Suprapubic skin (tissue), 4 donors: ENCODE results near the gene DCDC2B. TPM values are rescaled to one million over a fixed set of nuclear protein-coding genes. Genes with fewer than 3 reads are reported as not detected.

ENCODE experiments used
- DNase-seq, 2 donors: peaks; one replicate each; pipeline ENCODE4 v3.0.0-alpha.2; 2019; ENCODE audit warnings: low spot score in 2 of 2
- H3K27ac ChIP-seq: fragments of 200-600 bp; sonication (generic); one replicate; pipeline ENCODE4 v1.5.1; 2019
- H3K27me3 ChIP-seq: fragments of 200-600 bp; sonication (generic); one replicate; pipeline ENCODE4 v1.5.1; 2019
- H3K36me3 ChIP-seq: fragments of 200-600 bp; sonication (generic); one replicate; pipeline ENCODE4 v1.5.1; 2019
- H3K4me1 ChIP-seq: fragments of 200-600 bp; sonication (generic); one replicate; pipeline ENCODE4 v1.5.1; 2019
- H3K4me3 ChIP-seq: fragments of 200-600 bp; sonication (generic); one replicate; pipeline ENCODE4 v1.5.1; 2019; ENCODE audit warnings: mild to moderate bottlenecking
- H3K9me3 ChIP-seq: fragments of 200-600 bp; sonication (generic); one replicate; pipeline ENCODE4 v1.5.1; 2019
- CTCF ChIP-seq, 2 donors: fragments of 200-600 bp in 1 of 2; fragments of 450-650 bp in 1 of 2; sonication (generic) in 1 of 2; IDR thresholded peaks; one replicate each; pipeline ENCODE4 v1.5.1; 2016 to 2019; ENCODE audit warnings: antibody characterized with exemption in 2 of 2, mild to moderate bottlenecking in 1 of 2, moderate library complexity in 1 of 2
- EP300 ChIP-seq: sonication (generic); formaldehyde crosslinking; IDR thresholded peaks from one replicate; pipeline ENCODE4 v1.6.1; 2017; ENCODE audit warnings: antibody characterized with exemption
- POLR2A ChIP-seq, 2 donors: fragments of 450-650 bp; IDR thresholded peaks; one replicate each; pipeline ENCODE4 v1.6.1; 2017; ENCODE audit warnings: antibody characterized with exemption in 2 of 2, mild to moderate bottlenecking in 2 of 2, moderate library complexity in 2 of 2
- POLR2AphosphoS5 ChIP-seq, 3 donors: sonication (generic); formaldehyde crosslinking; IDR thresholded peaks; one replicate each; pipeline ENCODE4 v1.6.1; 2017; ENCODE audit warnings: antibody characterized with exemption in 3 of 3
- WGBS: methylation state at CpG from one replicate; pipeline ENCODE4 v1.1.5; 2018; 5-methylcytosine and 5-hydroxymethylcytosine counted together
- total RNA-seq, 4 donors: library from RNA; depleted of rRNA; stranded (reverse); fragments of >200 nt; gene quantifications; one replicate each; pipeline ENCODE4 v1.1.0, GENCODE V29; 2016

The DCDC2B gene
- total RNA-seq, 4 donors from 2014 or later, result not detected

- DNase-seq, result no peak
- Histone ChIP-seq H3K27me3 (no peaks in the 10 kb centered on the region), H3K36me3 (peaks cover 84% of the 10 kb centered on the region), H3K9me3 (no peaks in the 10 kb centered on the region), H3K27ac (no peak overlapping the region), H3K4me1 (peaks cover 24% of the 10 kb centered on the region), H3K4me3 (no peak overlapping the region)
- WGBS, result 98% methylated on average over 9 of the region's 9 CpGs
- TF ChIP-seq POLR2AphosphoS5 (IDR thresholded peaks at IDR 0.05) (no peak), CTCF (IDR thresholded peaks at IDR 0.05) (no peak), EP300 (no peak), POLR2A (IDR thresholded peaks at IDR 0.05) (no peak)
Measured at GRCh38 chr1:32187850-32188249, 21.0 kb upstream of the DCDC2B start.

GRCh38 chr1:32192220-32192948 is 16.5 kb upstream of the DCDC2B start:
- H3K4me1 ChIP-seq, result peaks cover 7% of the 10 kb centered on the region
- TF ChIP-seq CTCF (IDR thresholded peaks at IDR 0.05), result no peak
- no peak for TF ChIP-seq POLR2A (IDR thresholded peaks at IDR 0.05)
- TF ChIP-seq POLR2AphosphoS5 (IDR thresholded peaks at IDR 0.05), result no peak
- TF ChIP-seq EP300, result no peak
- no peak overlapping the region for H3K4me3 ChIP-seq
- no peaks in the 10 kb centered on the region for H3K9me3 ChIP-seq
- DNase-seq, result no peak
- no peak overlapping the region for H3K27ac ChIP-seq
- WGBS, result 86% methylated on average over 8 of the region's 8 CpGs
- peaks cover 100% of the 10 kb centered on the region for H3K36me3 ChIP-seq
- H3K27me3 ChIP-seq, result no peaks in the 10 kb centered on the region

GRCh38 chr1:32194984-32195383 is 13.9 kb upstream of the DCDC2B start:
- 91% methylated on average over 6 of the region's 6 CpGs for WGBS
- Histone ChIP-seq H3K27ac (no peak overlapping the region), H3K36me3 (peaks cover 79% of the 10 kb centered on the region), H3K4me3 (no peak overlapping the region), H3K27me3 (no peaks in the 10 kb centered on the region), H3K9me3 (no peaks in the 10 kb centered on the region), H3K4me1 (peaks cover 15% of the 10 kb centered on the region)
- no peak for DNase-seq
- TF ChIP-seq POLR2AphosphoS5 (IDR thresholded peaks at IDR 0.05) (no peak), CTCF (IDR thresholded peaks at IDR 0.05) (no peak), POLR2A (IDR thresholded peaks at IDR 0.05) (no peak), EP300 (no peak)

- Histone ChIP-seq H3K27me3 (no peaks in the 10 kb centered on the region), H3K27ac (no peak overlapping the region), H3K36me3 (peaks cover 74% of the 10 kb centered on the region), H3K4me1 (peaks cover 18% of the 10 kb centered on the region), H3K9me3 (no peaks in the 10 kb centered on the region), H3K4me3 (no peak overlapping the region)
- no peak for DNase-seq
- 80% methylated on average over 3 of the region's 3 CpGs for WGBS
- TF ChIP-seq POLR2A (IDR thresholded peaks at IDR 0.05), result no peak
- no peak for TF ChIP-seq CTCF (IDR thresholded peaks at IDR 0.05)
- no peak for TF ChIP-seq POLR2AphosphoS5 (IDR thresholded peaks at IDR 0.05)
- no peak for TF ChIP-seq EP300
Measured at GRCh38 chr1:32195531-32195930, 13.4 kb upstream of the DCDC2B start.

GRCh38 chr1:32195972-32196823 is 12.7 kb upstream of the DCDC2B start:
- DNase-seq, result no peak
- Histone ChIP-seq H3K27ac (no peak overlapping the region), H3K36me3 (peaks cover 67% of the 10 kb centered on the region), H3K27me3 (no peaks in the 10 kb centered on the region), H3K9me3 (no peaks in the 10 kb centered on the region), H3K4me3 (no peak overlapping the region), H3K4me1 (peaks cover 24% of the 10 kb centered on the region)
- TF ChIP-seq POLR2A (IDR thresholded peaks at IDR 0.05), result no peak
- no peak for TF ChIP-seq EP300
- TF ChIP-seq POLR2AphosphoS5 (IDR thresholded peaks at IDR 0.05), result no peak
- no peak for TF ChIP-seq CTCF (IDR thresholded peaks at IDR 0.05)
